Muscle of leg (tissue), 11 donors: ENCODE data around the gene CTNND2. TPM values are rescaled to one million over a fixed set of nuclear protein-coding genes. Genes with fewer than 3 reads are reported as not detected.

Source experiments
- DNase-seq: peaks from one replicate; pipeline ENCODE4 v3.0.0; 2013
- H3K27ac ChIP-seq: one replicate; pipeline ENCODE4 v1.5.1; 2013; ENCODE audit warnings: mild to moderate bottlenecking, low read length, control low read depth
- H3K27me3 ChIP-seq: one replicate; pipeline ENCODE4 v1.6.1; 2013; ENCODE audit warnings: low read length; ENCODE audit not compliant: control insufficient read depth, insufficient read depth
- H3K36me3 ChIP-seq: one replicate; pipeline ENCODE4 v1.6.1; 2013; ENCODE audit warnings: low read length; ENCODE audit not compliant: control insufficient read depth, insufficient read depth
- H3K4me1 ChIP-seq: one replicate; pipeline ENCODE4 v1.6.1; 2013; ENCODE audit warnings: low read length; ENCODE audit not compliant: control insufficient read depth, insufficient read depth
- H3K4me3 ChIP-seq: one replicate; pipeline ENCODE4 v1.5.1; 2013; ENCODE audit warnings: low read length, control low read depth
- H3K9me3 ChIP-seq: replicated peaks from 2 replicates; pipeline ENCODE4 v1.6.1; 2013; ENCODE audit warnings: low read depth, low read length; ENCODE audit not compliant: control insufficient read depth
- WGBS: methylation state at CpG from one replicate; pipeline ENCODE4 v1.1.5; 2013; ENCODE audit warnings: missing lambda C conversion rate; ENCODE audit not compliant: insufficient coverage; 5-methylcytosine and 5-hydroxymethylcytosine counted together
- polyA plus RNA-seq, 8 donors: library from polyadenylated mRNA; unstranded; fragments of 120-200 nt; gene quantifications; one replicate each; pipeline versions ENCODE4 v1.2.1 to v1.2.3, GENCODE V29; 2013; ENCODE audit warnings: inconsistent platforms in 1 of 8, low replicate concordance in 1 of 8; ENCODE audit not compliant: insufficient read length in 8 of 8, insufficient read depth in 1 of 8
- total RNA-seq: library from RNA; stranded (reverse); fragments of 120-200 nt; gene quantifications from one replicate; pipeline ENCODE4 v1.2.4, GENCODE V29; 2013

Gene CTNND2
- total and polyA plus RNA-seq, 9 donors: 0.48 to 1.0 (median 0.71) TPM

- Histone ChIP-seq H3K4me3 (no peak overlapping the region), H3K36me3 (no peaks in the 10 kb centered on the region), H3K9me3 (no peaks in the 10 kb centered on the region), H3K27me3 (no peaks in the 10 kb centered on the region), H3K27ac (no peak overlapping the region), H3K4me1 (no peaks in the 10 kb centered on the region)
- WGBS: no CpG with 5 or more reads among the region's 2 CpGs
- DNase-seq: no peak
Measured at GRCh38 chr5:11455505-11455904, 448.7 kb downstream of the CTNND2 start.

DNA sequence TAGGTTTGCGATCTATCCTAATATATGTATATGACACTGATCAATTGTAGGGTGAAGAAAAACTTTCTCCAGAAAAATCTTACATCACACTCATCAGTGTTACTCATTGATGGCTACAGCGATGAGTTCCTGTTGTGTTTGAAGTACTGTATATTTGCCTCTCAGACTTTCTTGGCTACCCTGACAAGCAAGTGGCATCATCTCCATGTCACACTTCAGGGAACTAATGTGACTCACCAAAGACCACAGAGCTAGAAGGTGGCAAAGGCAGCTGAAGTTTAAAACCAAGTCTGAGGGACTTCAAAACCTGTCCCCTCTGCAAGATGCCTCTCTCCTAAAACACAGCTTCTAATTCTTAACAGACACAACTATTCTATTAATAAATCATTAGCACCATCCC lies 451.4 kb downstream of the CTNND2 start:
- no CpG with 5 or more reads among the region's 2 CpGs for WGBS
- Histone ChIP-seq H3K27ac (no peak overlapping the region), H3K27me3 (no peaks in the 10 kb centered on the region), H3K4me3 (no peak overlapping the region), H3K4me1 (no peaks in the 10 kb centered on the region), H3K36me3 (no peaks in the 10 kb centered on the region), H3K9me3 (no peaks in the 10 kb centered on the region)
- DNase-seq: no peak

- Histone ChIP-seq H3K4me1 (no peaks in the 10 kb centered on the region), H3K27me3 (no peaks in the 10 kb centered on the region), H3K27ac (no peak overlapping the region), H3K36me3 (no peaks in the 10 kb centered on the region), H3K4me3 (no peak overlapping the region), H3K9me3 (no peaks in the 10 kb centered on the region)
- no CpG with 5 or more reads among the region's 4 CpGs for WGBS
- DNase-seq: no peak
Measured at GRCh38 chr5:11449966-11450365, 454.3 kb downstream of the CTNND2 start.

- no peaks in the 10 kb centered on the region for H3K27me3 ChIP-seq
- 38% methylated on average over 2 of the region's 4 CpGs for WGBS
- H3K27ac ChIP-seq: no peak overlapping the region
- H3K4me1 ChIP-seq: no peaks in the 10 kb centered on the region
- no peak for DNase-seq
- H3K4me3 ChIP-seq: no peak overlapping the region
- H3K36me3 ChIP-seq: no peaks in the 10 kb centered on the region
- H3K9me3 ChIP-seq: no peaks in the 10 kb centered on the region
Measured at GRCh38 chr5:11449217-11449616, 455.0 kb downstream of the CTNND2 start.

DNA sequence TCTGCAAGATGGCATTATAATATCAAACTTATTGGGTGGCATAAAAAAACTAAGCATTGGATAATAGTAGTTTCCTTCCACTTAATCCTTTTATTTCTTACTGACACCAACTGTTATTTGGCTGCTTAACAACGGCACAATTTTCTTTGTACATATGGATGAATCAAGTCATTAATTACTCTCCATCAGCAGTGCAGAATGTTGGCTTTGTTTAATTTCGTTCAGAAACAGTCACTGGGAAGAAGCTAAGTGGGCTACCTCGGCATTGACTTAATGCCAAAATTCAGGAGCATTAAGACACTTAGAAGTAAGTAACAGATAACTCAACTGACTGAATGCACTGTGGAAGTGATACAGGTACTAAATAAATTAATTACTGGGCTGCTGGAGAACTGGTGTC lies 460.4 kb downstream of the CTNND2 start:
- H3K36me3 ChIP-seq: no peaks in the 10 kb centered on the region
- WGBS: no CpG with 5 or more reads among the region's 3 CpGs
- H3K9me3 ChIP-seq: no peaks in the 10 kb centered on the region

DNA sequence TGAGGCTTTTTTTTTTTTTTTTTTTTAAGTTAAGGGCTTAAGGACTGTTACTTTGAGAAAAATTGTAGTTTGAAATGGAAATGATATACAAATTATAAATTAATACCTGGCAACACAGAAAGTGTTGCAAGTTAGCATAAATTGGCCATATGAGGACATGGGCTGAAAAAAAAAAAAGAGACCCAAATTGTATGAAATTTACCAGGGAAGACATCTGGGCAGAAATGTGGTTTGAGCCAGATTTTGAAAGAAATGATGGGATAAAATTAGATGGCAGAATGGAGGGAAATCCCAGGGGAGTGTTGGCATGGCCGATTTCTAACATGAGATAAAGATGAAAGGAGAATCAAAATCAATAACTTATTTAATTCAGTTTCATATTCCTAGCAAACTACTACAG lies 472.1 kb downstream of the CTNND2 start:
- Histone ChIP-seq H3K9me3 (no peaks in the 10 kb centered on the region), H3K27me3 (no peaks in the 10 kb centered on the region), H3K36me3 (no peaks in the 10 kb centered on the region), H3K4me1 (no peaks in the 10 kb centered on the region), H3K27ac (no peak overlapping the region), H3K4me3 (no peak overlapping the region)
- no peak for DNase-seq
- no CpG with 5 or more reads among the region's 1 CpG for WGBS

More for the DNA sequence above, 460.4 kb downstream of the CTNND2 start:
- no peaks in the 10 kb centered on the region for H3K27me3 ChIP-seq
- DNase-seq: no peak
- H3K4me1 ChIP-seq: no peaks in the 10 kb centered on the region
- H3K27ac ChIP-seq: no peak overlapping the region
- H3K4me3 ChIP-seq: no peak overlapping the region

DNA sequence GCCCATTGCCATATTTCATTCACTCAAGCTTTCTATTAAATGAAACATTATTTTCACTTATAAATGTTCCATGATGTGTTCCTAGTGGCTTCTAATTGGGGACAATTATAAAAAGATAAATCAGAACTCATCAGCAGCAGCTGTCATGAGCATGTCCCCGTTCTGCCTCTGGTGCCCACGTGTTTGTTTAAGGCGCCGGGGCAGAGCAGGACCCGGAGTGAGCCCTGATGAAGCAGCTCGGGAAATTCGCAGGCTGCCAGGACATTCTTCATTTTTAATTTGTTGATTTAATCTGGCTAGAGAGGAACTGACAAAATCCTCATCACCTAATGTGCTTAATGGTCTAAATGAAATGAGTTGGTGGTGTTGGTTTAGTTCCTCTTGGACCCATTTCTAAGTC lies 475.0 kb downstream of the CTNND2 start:
- Histone ChIP-seq H3K27me3 (no peaks in the 10 kb centered on the region), H3K27ac (no peak overlapping the region), H3K9me3 (no peaks in the 10 kb centered on the region), H3K4me1 (no peaks in the 10 kb centered on the region), H3K36me3 (no peaks in the 10 kb centered on the region), H3K4me3 (no peak overlapping the region)
- DNase-seq: no peak
- 40% methylated on average over 1 of the region's 7 CpGs for WGBS

- no peaks in the 10 kb centered on the region for H3K9me3 ChIP-seq
- H3K36me3 ChIP-seq: no peaks in the 10 kb centered on the region
- H3K27ac ChIP-seq: no peak overlapping the region
- no peaks in the 10 kb centered on the region for H3K27me3 ChIP-seq
- WGBS: no CpG with 5 or more reads among the region's 1 CpG
- no peak for DNase-seq
- no peaks in the 10 kb centered on the region for H3K4me1 ChIP-seq
- no peak overlapping the region for H3K4me3 ChIP-seq
Measured at GRCh38 chr5:11427569-11427968, 476.7 kb downstream of the CTNND2 start.

DNA sequence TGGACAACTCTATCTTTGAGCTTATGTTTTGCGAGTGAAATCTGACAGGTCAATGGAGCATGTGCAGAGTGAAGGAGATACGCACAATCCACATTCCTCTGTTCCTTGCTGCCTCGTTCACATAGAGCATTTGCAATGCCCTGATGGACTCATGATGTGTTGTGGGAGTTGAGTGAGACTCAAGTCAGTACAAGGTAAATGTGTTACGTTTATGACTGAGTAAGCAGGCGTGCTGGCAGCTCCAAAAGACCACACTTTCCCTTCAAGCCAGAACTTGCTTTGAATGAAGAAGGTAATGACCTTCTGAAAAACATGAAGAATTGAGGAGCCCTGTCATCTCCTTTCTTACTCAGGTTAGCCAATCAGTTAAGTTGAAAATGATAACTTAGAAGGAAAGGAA lies 477.8 kb downstream of the CTNND2 start:
- Histone ChIP-seq H3K27ac (no peak overlapping the region), H3K9me3 (no peaks in the 10 kb centered on the region), H3K27me3 (no peaks in the 10 kb centered on the region), H3K4me3 (no peak overlapping the region), H3K36me3 (no peaks in the 10 kb centered on the region), H3K4me1 (no peaks in the 10 kb centered on the region)
- no CpG with 5 or more reads among the region's 5 CpGs for WGBS
- no peak for DNase-seq

- no peak overlapping the region for H3K4me3 ChIP-seq
- H3K27me3 ChIP-seq: no peaks in the 10 kb centered on the region
- no peaks in the 10 kb centered on the region for H3K36me3 ChIP-seq
- WGBS: 85% methylated on average over 3 of the region's 6 CpGs
- DNase-seq: no peak
- no peaks in the 10 kb centered on the region for H3K9me3 ChIP-seq
- no peaks in the 10 kb centered on the region for H3K4me1 ChIP-seq
- no peak overlapping the region for H3K27ac ChIP-seq
Measured at GRCh38 chr5:11422342-11422741, 481.9 kb downstream of the CTNND2 start.

DNA sequence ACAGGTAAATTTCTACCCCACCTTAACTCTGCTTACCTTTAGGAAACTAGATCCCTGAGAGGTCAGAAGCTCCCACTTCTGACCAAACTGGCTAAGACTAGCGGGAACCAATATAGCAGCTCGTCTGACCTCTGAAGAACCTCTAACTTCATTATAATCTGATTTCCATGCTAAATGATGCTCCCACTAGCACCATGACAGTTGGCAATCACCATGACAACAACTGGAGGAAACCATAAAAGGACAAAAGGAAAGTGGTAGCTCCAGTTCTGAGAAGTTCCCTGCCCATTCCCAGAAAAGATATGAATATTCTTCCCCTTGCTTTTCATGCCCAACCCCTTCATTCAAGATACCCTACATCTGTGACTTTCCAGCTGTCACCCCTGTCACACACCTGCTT lies 483.3 kb downstream of the CTNND2 start:
- Histone ChIP-seq H3K36me3 (no peaks in the 10 kb centered on the region), H3K4me1 (no peaks in the 10 kb centered on the region), H3K27ac (no peak overlapping the region), H3K27me3 (no peaks in the 10 kb centered on the region), H3K4me3 (no peak overlapping the region), H3K9me3 (no peaks in the 10 kb centered on the region)
- no peak for DNase-seq
- 80% methylated on average over 1 of the region's 2 CpGs for whole genome bisulfite sequencing
